CD4-positive, alpha-beta memory T cell (primary cell): Measurements from ENCODE around the gene TOM1L1. TPM values are rescaled to one million over a fixed set of nuclear protein-coding genes. Genes with fewer than 3 reads are reported as not detected.
A peak's percentile ranks its signal among the peaks of the same experiment; 100 is the strongest.

ENCODE experiments used
- CTCF ChIA-PET: fragments of 350-600 bp; sonication (Branson Sonifier 250); formaldehyde crosslinking; loops from one replicate; lab custom pipeline; 2021; ENCODE audit warnings: inconsistent platforms; ENCODE audit not compliant: partially characterized antibody; lab: Charles Lee
- POLR2A ChIA-PET: fragments of 350-600 bp; sonication (Branson Sonifier 250); formaldehyde crosslinking; loops from one replicate; lab custom pipeline; 2021; ENCODE audit not compliant: partially characterized antibody; lab: Charles Lee
- DNase-seq, 5 donors: peaks; one replicate each; pipeline versions ENCODE4 v3.0.0 to v3.0.0-alpha.2; 2020 to 2022; ENCODE audit warnings: mixed read lengths in 1 of 5
- H3K27ac ChIP-seq: one replicate; pipeline ENCODE4 v1.7.0; 2013; ENCODE audit warnings: low read depth, low read length
- H3K27me3 ChIP-seq: 2 replicates; pipeline ENCODE4 v1.7.0; 2013; ENCODE audit warnings: mild to moderate bottlenecking, low read length, moderate library complexity; ENCODE audit not compliant: insufficient read depth
- H3K36me3 ChIP-seq: 2 replicates; pipeline ENCODE4 v1.7.0; 2013; ENCODE audit warnings: mild to moderate bottlenecking, low read length, moderate library complexity; ENCODE audit not compliant: insufficient read depth
- H3K4me1 ChIP-seq: 2 replicates; pipeline ENCODE4 v1.7.0; 2013; ENCODE audit warnings: mild to moderate bottlenecking, low read length, moderate library complexity; ENCODE audit not compliant: insufficient read depth
- H3K4me3 ChIP-seq, 2 donors: one replicate each; pipeline ENCODE4 v1.7.0; 2013; ENCODE audit warnings: low read length in 2 of 2, mild to moderate bottlenecking in 1 of 2
- H3K9me3 ChIP-seq, 2 donors: one replicate each; pipeline ENCODE4 v1.7.0; 2013; ENCODE audit warnings: low read length in 2 of 2, control low read depth in 1 of 2; ENCODE audit not compliant: control insufficient read depth in 1 of 2
- H3K27ac Mint-ChIP-seq, 7 donors: one replicate each; pipeline ENCODE4 v1.8.0; 2020 to 2021; ENCODE audit warnings: mixed read lengths in 7 of 7, mild to moderate bottlenecking in 6 of 7, inconsistent platforms in 3 of 7, moderate library complexity in 3 of 7
- H3K27me3 Mint-ChIP-seq, 2 donors: one replicate each; pipeline ENCODE4 v1.8.0; 2020 to 2021; ENCODE audit warnings: mixed read lengths in 2 of 2
- H3K36me3 Mint-ChIP-seq, 2 donors: one replicate each; pipeline ENCODE4 v1.8.0; 2020 to 2021; ENCODE audit warnings: mixed read lengths in 2 of 2, inconsistent platforms in 1 of 2, mild to moderate bottlenecking in 1 of 2
- H3K4me1 Mint-ChIP-seq, 4 donors: one replicate each; pipeline ENCODE4 v1.8.0; 2020 to 2021; ENCODE audit warnings: mixed read lengths in 4 of 4, mild to moderate bottlenecking in 1 of 4
- H3K4me3 Mint-ChIP-seq, 8 donors: one replicate each; pipeline ENCODE4 v1.8.0; 2020 to 2021; ENCODE audit warnings: mixed read lengths in 8 of 8, mild to moderate bottlenecking in 7 of 8, moderate library complexity in 6 of 8, inconsistent platforms in 3 of 8
- H3K9me3 Mint-ChIP-seq, 8 donors: one replicate each; pipeline ENCODE4 v1.8.0; 2020 to 2021; ENCODE audit warnings: mixed read lengths in 8 of 8, mild to moderate bottlenecking in 5 of 8, inconsistent platforms in 3 of 8, moderate library complexity in 1 of 8
- intact Hi-C: fragments of 100-400 bp; cut with micrococcal nuclease; formaldehyde crosslinking; loops from one replicate; pipeline ENCODE4 v1.15.1; 2023
- polyA plus RNA-seq, 2 donors: library from polyadenylated mRNA; unstranded; fragments of 300-500 nt; fragmentation: Illumina TruSeq; gene quantifications; one replicate each; pipeline ENCODE4 v1.2.3, GENCODE V29; 2021
- total RNA-seq, 2 experiments: library from RNA; stranded (reverse); gene quantifications; one replicate each; pipeline ENCODE4 v1.2.3, GENCODE V29; 2021

The TOM1L1 gene
- total and polyA plus RNA-seq, 4 experiments from 2014 or later: 0.48 to 0.53 TPM; not detected in 2

DNA sequence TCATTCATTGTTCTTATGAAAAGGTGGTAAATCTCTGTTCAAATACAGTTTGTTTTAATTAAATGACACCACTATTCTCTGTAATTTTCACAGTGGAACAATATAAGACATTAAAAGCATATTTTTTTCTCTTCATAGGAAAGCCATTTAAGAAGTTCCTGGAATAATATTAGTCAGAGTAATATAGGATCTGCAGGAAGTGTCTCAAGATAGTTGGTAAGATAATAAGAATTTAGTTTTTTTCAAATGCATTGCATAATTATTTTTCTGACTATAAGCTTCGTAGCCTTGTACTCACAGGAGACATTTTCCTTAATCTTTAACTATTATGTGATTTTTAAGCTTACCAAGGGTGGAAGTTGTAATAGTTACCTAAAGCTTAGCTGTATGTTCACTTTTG, 84.8 kb downstream of the TOM1L1 start:
- no peak overlapping the region for H3K4me3 ChIP-seq
- DNase-seq: no peak
- H3K27ac Mint-ChIP-seq: no peak overlapping the region
- no peak overlapping the region for H3K27ac ChIP-seq
- H3K9me3 ChIP-seq: no peaks in the 10 kb centered on the region
- intact Hi-C loops: no loop called here
- no peaks in the 10 kb centered on the region for H3K4me1 ChIP-seq
- H3K27me3 ChIP-seq: no peaks in the 10 kb centered on the region
- peaks cover 0 to 10% (median 1%) of the 10 kb centered on the region in 8 donors for H3K9me3 Mint-ChIP-seq
- ChIA-PET CTCF (interaction anchor here (0.9 to 2.6 kb wide), 3 partner anchors 311 to 371 kb away, joined by 3 to 8 read pairs (median 8); no protein-coding TSS in a partner anchor), POLR2A (no interaction called here)
- no peak overlapping the region for H3K4me3 Mint-ChIP-seq
- no peaks in the 10 kb centered on the region for H3K36me3 ChIP-seq
- H3K36me3 Mint-ChIP-seq: peaks cover 0 to 2% of the 10 kb centered on the region in 2 donors
- peaks cover 0 to 2% (median 0%) of the 10 kb centered on the region in 4 donors for H3K4me1 Mint-ChIP-seq
- no peaks in the 10 kb centered on the region for H3K27me3 Mint-ChIP-seq

DNA sequence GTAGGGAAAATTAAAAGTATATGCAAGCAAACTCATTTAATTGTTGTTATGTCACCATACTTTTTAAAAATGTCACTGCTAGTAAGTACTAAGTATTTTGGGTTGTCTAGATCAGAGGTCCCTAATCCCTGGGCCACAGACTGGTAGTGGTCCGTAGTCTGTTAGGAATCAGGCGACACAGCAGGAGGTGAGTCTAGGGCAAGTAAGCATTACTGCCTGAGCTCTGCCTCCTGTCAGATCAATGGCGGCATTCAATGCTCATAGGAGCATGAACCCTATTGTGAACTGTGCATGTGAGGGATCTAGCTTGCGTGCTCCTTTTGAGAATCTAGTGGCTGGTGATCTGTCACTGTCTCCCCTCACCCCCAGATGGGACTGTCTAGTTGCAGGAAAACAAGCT, 89.5 kb downstream of the TOM1L1 start:
- Histone ChIP-seq H3K4me1 (no peaks in the 10 kb centered on the region), H3K27me3 (no peaks in the 10 kb centered on the region), H3K36me3 (no peaks in the 10 kb centered on the region), H3K27ac (no peak overlapping the region), H3K4me3 (no peak overlapping the region), H3K9me3 (no peaks in the 10 kb centered on the region)
- Mint-ChIP-seq H3K36me3 (peaks cover 0 to 2% of the 10 kb centered on the region in 2 donors), H3K4me3 (no peak overlapping the region), H3K9me3 (no peaks in the 10 kb centered on the region), H3K27me3 (no peaks in the 10 kb centered on the region), H3K4me1 (no peaks in the 10 kb centered on the region), H3K27ac (no peak overlapping the region)
- DNase-seq: no peak
- intact Hi-C loops: no loop called here
- POLR2A ChIA-PET: no interaction called here
- CTCF ChIA-PET: interaction anchor here (1.5 to 7.2 kb wide), 4 partner anchors 301 to 366 kb away, joined by 4 to 173 read pairs (median 45); no protein-coding TSS in a partner anchor

DNA sequence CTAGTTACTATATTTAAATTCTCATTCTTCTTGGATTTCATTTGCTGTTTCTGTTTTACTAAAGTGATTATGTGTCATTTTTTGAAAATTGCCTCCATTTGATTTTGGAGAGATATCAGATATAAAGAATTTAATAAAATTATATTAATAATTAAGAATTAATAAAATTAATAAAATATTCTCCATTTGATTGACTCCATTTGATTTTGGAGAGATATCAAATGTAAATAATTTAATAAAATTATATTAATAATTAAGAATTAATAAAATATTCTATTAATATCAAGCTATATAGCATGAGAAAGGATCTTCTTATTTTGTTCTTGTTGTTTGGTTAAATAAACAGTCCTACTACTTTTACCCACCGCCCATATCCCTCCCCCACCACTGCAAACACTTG, 90.9 kb downstream of the TOM1L1 start:
- no peak for DNase-seq
- ChIA-PET POLR2A (no interaction called here), CTCF (interaction anchor here (0.9 to 7.2 kb wide), 11 partner anchors 9 to 370 kb away, joined by 3 to 173 read pairs (median 31); no protein-coding TSS in a partner anchor)
- intact Hi-C loops: no loop called here
- Mint-ChIP-seq H3K9me3 (no peaks in the 10 kb centered on the region), H3K27me3 (no peaks in the 10 kb centered on the region), H3K27ac (no peak overlapping the region), H3K4me3 (no peak overlapping the region), H3K4me1 (no peaks in the 10 kb centered on the region), H3K36me3 (peaks cover 0 to 5% of the 10 kb centered on the region in 2 donors)
- Histone ChIP-seq H3K27ac (no peak overlapping the region), H3K36me3 (no peaks in the 10 kb centered on the region), H3K27me3 (no peaks in the 10 kb centered on the region), H3K9me3 (no peaks in the 10 kb centered on the region), H3K4me3 (no peak overlapping the region), H3K4me1 (no peaks in the 10 kb centered on the region)

DNA sequence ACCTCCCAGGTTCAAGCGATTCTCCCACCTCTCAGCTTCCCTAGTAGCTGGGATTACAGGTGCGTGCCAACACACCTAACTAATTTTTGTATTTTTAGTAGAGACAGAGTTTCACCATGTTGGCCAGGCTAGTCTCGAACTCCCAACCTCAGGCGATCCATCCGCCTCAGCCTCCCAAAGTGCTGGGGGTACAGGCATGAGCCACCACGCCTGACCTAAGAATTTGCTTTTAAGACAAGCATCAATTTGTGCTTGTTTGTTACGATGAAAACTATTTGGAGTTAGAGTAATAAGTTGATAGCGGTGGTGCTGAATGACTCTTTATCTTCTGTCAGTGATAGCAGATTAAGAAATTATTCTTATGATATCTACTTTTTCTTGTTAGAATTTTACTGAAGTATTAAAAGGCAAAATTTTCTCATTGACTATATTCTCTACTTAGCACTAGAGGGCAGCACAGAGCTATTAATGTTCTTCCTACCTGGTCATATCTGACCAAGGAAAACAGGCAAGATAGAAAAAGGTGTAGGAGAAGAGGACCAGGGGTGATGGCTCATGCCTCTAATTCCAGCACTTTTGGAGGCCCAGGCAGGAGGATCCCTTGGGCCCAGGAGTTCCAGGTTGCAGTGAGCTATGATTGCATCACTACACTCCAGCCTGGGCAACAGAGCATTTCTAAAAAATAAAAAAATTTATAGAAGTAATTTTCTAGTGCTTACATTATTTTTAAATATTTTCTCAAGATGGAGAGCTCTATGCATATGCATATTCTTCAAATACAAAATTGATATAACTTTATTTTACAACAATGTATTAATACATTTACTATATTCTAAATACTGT, 92.4 kb downstream of the TOM1L1 start:
- H3K36me3 ChIP-seq: no peaks in the 10 kb centered on the region
- POLR2A ChIA-PET: interaction anchor here (0.6 to 0.7 kb wide), 3 partner anchors 245 to 363 kb away, joined by 3 to 4 read pairs (median 3); no protein-coding TSS in a partner anchor
- no peaks in the 10 kb centered on the region for H3K9me3 ChIP-seq
- Mint-ChIP-seq H3K4me3 (no peak overlapping the region), H3K27ac (no peak overlapping the region), H3K36me3 (peaks cover 1 to 5% of the 10 kb centered on the region in 2 donors), H3K4me1 (no peaks in the 10 kb centered on the region), H3K27me3 (no peaks in the 10 kb centered on the region), H3K9me3 (no peaks in the 10 kb centered on the region)
- no peak overlapping the region for H3K4me3 ChIP-seq
- DNase-seq: peak in 4 of 5 donors; percentile 49 to 59 (median 56)
- no peaks in the 10 kb centered on the region for H3K27me3 ChIP-seq
- CTCF ChIA-PET: interaction anchor here (0.7 to 7.2 kb wide), 32 partner anchors 9 to 521 kb away, joined by 3 to 173 read pairs (median 5); partner anchors contain the start of genes COX11, SMIM36 and STXBP4
- H3K27ac ChIP-seq: no peak overlapping the region
- H3K4me1 ChIP-seq: no peaks in the 10 kb centered on the region
- intact Hi-C loops: loop anchor here (1.0 kb wide), 4 partner anchors 303 to 521 kb away; no protein-coding TSS in a partner anchor

DNA sequence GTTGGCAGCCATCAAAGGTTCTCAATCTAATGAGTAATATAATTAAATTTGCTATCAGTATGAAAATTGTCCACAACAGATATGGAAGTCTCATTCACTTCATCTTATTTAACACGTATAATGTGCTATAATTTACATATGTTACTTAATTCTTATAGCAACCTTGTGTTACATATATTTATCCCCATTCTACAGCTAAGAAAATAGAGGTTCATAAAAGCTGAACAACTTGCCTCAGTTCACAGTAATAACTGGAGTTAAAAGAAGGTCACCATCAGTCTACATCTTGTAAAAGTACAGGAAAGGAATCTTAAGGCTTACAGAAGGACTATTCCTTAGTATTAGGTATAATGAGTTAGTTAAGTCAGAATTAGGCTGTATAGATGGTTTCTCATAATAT, 95.8 kb downstream of the TOM1L1 start:
- Mint-ChIP-seq H3K27ac (no peak overlapping the region), H3K9me3 (no peaks in the 10 kb centered on the region), H3K27me3 (no peaks in the 10 kb centered on the region), H3K4me3 (no peak overlapping the region), H3K4me1 (no peaks in the 10 kb centered on the region), H3K36me3 (peaks cover 3 to 12% of the 10 kb centered on the region in 2 donors)
- no peaks in the 10 kb centered on the region for H3K4me1 ChIP-seq
- DNase-seq: no peak
- intact Hi-C loops: no loop called here
- H3K27ac ChIP-seq: no peak overlapping the region
- no peaks in the 10 kb centered on the region for H3K36me3 ChIP-seq
- POLR2A ChIA-PET: no interaction called here
- no peak overlapping the region for H3K4me3 ChIP-seq
- H3K9me3 ChIP-seq: no peaks in the 10 kb centered on the region
- H3K27me3 ChIP-seq: no peaks in the 10 kb centered on the region
- CTCF ChIA-PET: interaction anchor here (0.6 to 2.5 kb wide), 8 partner anchors 16 to 532 kb away, joined by 3 to 12 read pairs (median 4); no protein-coding TSS in a partner anchor

DNA sequence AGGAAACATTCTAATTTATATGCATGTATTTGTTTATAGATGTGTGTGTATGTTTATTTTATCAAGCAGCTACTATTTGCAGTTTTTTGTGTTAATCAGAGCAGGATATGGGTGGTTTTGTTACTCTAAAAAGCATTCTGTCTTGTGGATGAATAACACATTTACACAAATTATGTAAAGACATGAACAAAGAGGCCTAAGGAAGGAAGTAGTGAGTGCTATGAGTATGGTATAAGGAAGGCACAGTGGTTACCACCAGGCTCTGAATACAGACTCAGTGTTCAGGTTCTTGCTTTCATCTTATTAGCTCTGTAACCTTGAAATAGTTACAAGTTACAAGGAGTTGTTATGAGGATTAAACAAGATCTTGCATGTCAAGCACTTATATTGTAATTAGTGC, 101.8 kb downstream of the TOM1L1 start:
- H3K4me1 Mint-ChIP-seq: no peaks in the 10 kb centered on the region
- peaks cover 3 to 7% of the 10 kb centered on the region in 2 donors for H3K36me3 Mint-ChIP-seq
- POLR2A ChIA-PET: no interaction called here
- DNase-seq: no peak
- H3K4me1 ChIP-seq: no peaks in the 10 kb centered on the region
- no peaks in the 10 kb centered on the region for H3K27me3 ChIP-seq
- H3K36me3 ChIP-seq: no peaks in the 10 kb centered on the region
- no peaks in the 10 kb centered on the region for H3K27me3 Mint-ChIP-seq
- H3K4me3 ChIP-seq: no peak overlapping the region
- no peak overlapping the region for H3K27ac Mint-ChIP-seq
- intact Hi-C loops: no loop called here
- H3K9me3 ChIP-seq: no peaks in the 10 kb centered on the region
- H3K27ac ChIP-seq: no peak overlapping the region
- no peak overlapping the region for H3K4me3 Mint-ChIP-seq
- no peaks in the 10 kb centered on the region for H3K9me3 Mint-ChIP-seq
- CTCF ChIA-PET: interaction anchor here (1.2 to 6.3 kb wide), 2 partner anchors 9 to 349 kb away, joined by 4 to 35 read pairs; no protein-coding TSS in a partner anchor

DNA sequence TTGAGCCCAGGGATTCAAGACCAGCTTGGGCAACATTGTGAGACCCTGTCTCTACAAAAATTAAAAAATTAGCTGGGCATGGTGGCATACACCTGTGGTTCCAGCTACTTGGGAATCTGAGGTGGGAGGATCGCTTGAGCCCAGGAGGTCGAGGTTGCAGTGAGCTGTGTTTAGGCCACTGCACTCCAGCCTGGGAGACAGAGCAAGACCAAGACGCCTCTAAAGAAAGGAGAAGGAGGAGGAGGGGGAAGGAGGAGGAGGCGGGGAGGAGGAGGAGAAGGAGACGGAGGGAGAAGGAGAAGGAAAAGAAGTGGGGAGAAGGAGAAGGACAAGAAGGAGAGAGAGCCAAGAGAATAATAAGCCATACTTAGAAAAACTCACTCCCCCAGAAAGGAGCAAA, 103.8 kb downstream of the TOM1L1 start:
- H3K4me3 ChIP-seq: no peak overlapping the region
- CTCF ChIA-PET: interaction anchor here (6.3 kb wide), 1 partner anchor 11 kb away, joined by 35 read pairs; no protein-coding TSS in a partner anchor
- POLR2A ChIA-PET: no interaction called here
- no peaks in the 10 kb centered on the region for H3K36me3 ChIP-seq
- H3K27ac ChIP-seq: no peak overlapping the region
- H3K4me1 Mint-ChIP-seq: no peaks in the 10 kb centered on the region
- intact Hi-C loops: no loop called here
- H3K27me3 Mint-ChIP-seq: no peaks in the 10 kb centered on the region
- H3K36me3 Mint-ChIP-seq: peaks cover 15 to 16% of the 10 kb centered on the region in 2 donors
- no peaks in the 10 kb centered on the region for H3K4me1 ChIP-seq
- H3K9me3 ChIP-seq: no peaks in the 10 kb centered on the region
- no peaks in the 10 kb centered on the region for H3K9me3 Mint-ChIP-seq
- no peaks in the 10 kb centered on the region for H3K27me3 ChIP-seq
- no peak overlapping the region for H3K4me3 Mint-ChIP-seq
- DNase-seq: no peak
- peak overlapping the region in 1 of 7 donors; percentile 60 for H3K27ac Mint-ChIP-seq
